Neural progenitor cell (in vitro differentiated cells): ENCODE results near the gene MSH6. TPM values are rescaled to one million over a fixed set of nuclear protein-coding genes. Genes with fewer than 3 reads are reported as not detected.

ENCODE experiments used
- small RNA-seq: library from RNA; depleted of rRNA; stranded (forward); fragments of <200 nt; gene quantifications from one replicate; pipeline ENCODE3, GENCODE V24; 2015
- total RNA-seq: library from RNA; depleted of rRNA; stranded (reverse); fragments of >200 nt; gene quantifications from 2 replicates; pipeline ENCODE4 v1.2.3, GENCODE V29; 2015; ENCODE audit warnings: low replicate concordance

The MSH6 gene
- total RNA-seq, 1 donor from 2014 or later = 276 TPM

Small RNAs within 50 kb of the gene (small RNA-seq; reads per million reads assigned to genes)
- gene RF00026 (not detected), gene RPL36AP15 (not detected)

Other genes with a start within 250 kb of the MSH6 start
- 0.19 and 3.1 TPM in 2 replicates for gene KCNK12, start 212.2 kb upstream of the MSH6 start, total RNA-seq
- 49.5 and 71.3 TPM in 2 replicates for gene FBXO11, start 123.4 kb downstream of the MSH6 start, total RNA-seq